Thyroid gland (tissue), 4 donors: ENCODE data around the gene TMEM132A. TPM values are rescaled to one million over a fixed set of nuclear protein-coding genes. Genes with fewer than 3 reads are reported as not detected.
"Not testable (repeated sequence)": the region's sequence is repeated elsewhere in the genome, so short reads cannot be mapped to it uniquely, and the experiment has no call there.

Source experiments
- DNase-seq, 2 donors: peaks; one replicate each; pipeline ENCODE4 v3.0.0-alpha.2; 2019
- H3K27ac ChIP-seq, 3 donors: fragments of 200-600 bp; sonication (generic); 1 replicate in 2 of 3; 2 replicates in 1 of 3; pipeline ENCODE4 v1.5.1; 2016 to 2019; ENCODE audit warnings: mild to moderate bottlenecking in 1 of 3, moderate library complexity in 1 of 3
- H3K27me3 ChIP-seq: fragments of 200-600 bp; sonication (generic); one replicate; pipeline ENCODE4 v1.5.1; 2019
- H3K36me3 ChIP-seq, 2 donors: fragments of 200-600 bp; sonication (generic); one replicate each; pipeline ENCODE4 v1.5.1; 2016 to 2019
- H3K4me1 ChIP-seq, 2 donors: fragments of 200-600 bp; sonication (generic); one replicate each; pipeline ENCODE4 v1.5.1; 2017 to 2019
- H3K4me3 ChIP-seq, 3 donors: fragments of 200-600 bp; sonication (generic); replicated peaks in 1 of 3; 1 replicate in 2 of 3; 2 replicates in 1 of 3; pipeline ENCODE4 v1.5.1; 2016; ENCODE audit warnings: mild to moderate bottlenecking in 1 of 3
- H3K9me3 ChIP-seq: fragments of 200-600 bp; sonication (generic); one replicate; pipeline ENCODE4 v1.5.1; 2017
- POLR2A ChIP-seq, 2 donors: fragments of 450-650 bp; IDR thresholded peaks; one replicate each; pipeline ENCODE4 v1.6.1; 2017; ENCODE audit warnings: antibody characterized with exemption in 2 of 2, mild to moderate bottlenecking in 2 of 2, moderate library complexity in 1 of 2
- WGBS, 2 donors: methylation state at CpG; one replicate each; pipeline ENCODE4 v1.1.5; 2017; 5-methylcytosine and 5-hydroxymethylcytosine counted together
- intact Hi-C: fragments of 100-400 bp; cut with DNase I; formaldehyde crosslinking; loops from one replicate; pipeline ENCODE4 v1.15.1; 2023
- total RNA-seq, 4 donors: library from RNA; depleted of rRNA; stranded (reverse); fragments of >200 nt; gene quantifications; one replicate each; pipeline ENCODE4 v1.2.3, GENCODE V29; 2016
- TF ChIP-seq, protein P1 (sequence below), 6 experiments: fragments of 200-600 bp in 3 of 6; fragments of 450-650 bp in 3 of 6; sonication (generic) in 3 of 6; IDR thresholded peaks; one replicate each; pipeline ENCODE4 v1.5.1; 2016 to 2019; ENCODE audit warnings: antibody characterized with exemption in 6 of 6, mild to moderate bottlenecking in 2 of 6, inconsistent platforms in 1 of 6, moderate library complexity in 1 of 6

TMEM132A gene
- total RNA-seq, 4 donors from 2014 or later, result 3.3 to 8.3 (median 3.9) TPM

DNA sequence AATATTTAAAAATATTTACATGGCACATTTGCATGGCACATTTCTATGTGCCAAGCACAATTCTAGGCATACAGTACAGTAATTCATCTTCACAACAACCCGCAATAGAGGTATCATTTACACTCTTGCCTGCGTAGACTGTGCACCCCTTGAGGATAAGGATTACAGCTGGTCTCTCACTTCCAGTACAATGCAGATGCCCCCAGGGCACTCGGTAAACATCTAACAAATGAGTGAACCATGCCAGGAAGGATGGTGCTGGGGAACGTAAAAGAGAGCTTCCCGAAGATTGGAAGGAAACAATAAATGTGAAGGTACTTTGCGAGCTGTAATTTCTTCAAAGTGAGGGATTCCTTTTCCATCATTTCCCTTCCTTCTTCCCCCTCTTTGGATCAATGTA is 19.2 kb upstream of the TMEM132A start:
- Histone ChIP-seq H3K4me1 (peaks cover 15 to 21% of the 10 kb centered on the region in 2 donors), H3K27me3 (no peaks in the 10 kb centered on the region), H3K27ac (no peak overlapping the region), H3K36me3 (peaks cover 27 to 35% of the 10 kb centered on the region in 2 donors), H3K9me3 (no peaks in the 10 kb centered on the region), H3K4me3 (peak overlapping the region in 1 of 3 donors; percentile 98)
- intact Hi-C loops, result no loop called here
- WGBS, 2 donors, result 62 to 63% methylated on average over 6 of the region's 6 CpGs
- no peak for DNase-seq
- TF ChIP-seq, protein P1, sequence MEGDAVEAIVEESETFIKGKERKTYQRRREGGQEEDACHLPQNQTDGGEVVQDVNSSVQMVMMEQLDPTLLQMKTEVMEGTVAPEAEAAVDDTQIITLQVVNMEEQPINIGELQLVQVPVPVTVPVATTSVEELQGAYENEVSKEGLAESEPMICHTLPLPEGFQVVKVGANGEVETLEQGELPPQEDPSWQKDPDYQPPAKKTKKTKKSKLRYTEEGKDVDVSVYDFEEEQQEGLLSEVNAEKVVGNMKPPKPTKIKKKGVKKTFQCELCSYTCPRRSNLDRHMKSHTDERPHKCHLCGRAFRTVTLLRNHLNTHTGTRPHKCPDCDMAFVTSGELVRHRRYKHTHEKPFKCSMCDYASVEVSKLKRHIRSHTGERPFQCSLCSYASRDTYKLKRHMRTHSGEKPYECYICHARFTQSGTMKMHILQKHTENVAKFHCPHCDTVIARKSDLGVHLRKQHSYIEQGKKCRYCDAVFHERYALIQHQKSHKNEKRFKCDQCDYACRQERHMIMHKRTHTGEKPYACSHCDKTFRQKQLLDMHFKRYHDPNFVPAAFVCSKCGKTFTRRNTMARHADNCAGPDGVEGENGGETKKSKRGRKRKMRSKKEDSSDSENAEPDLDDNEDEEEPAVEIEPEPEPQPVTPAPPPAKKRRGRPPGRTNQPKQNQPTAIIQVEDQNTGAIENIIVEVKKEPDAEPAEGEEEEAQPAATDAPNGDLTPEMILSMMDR (IDR thresholded peaks at IDR 0.05), result no peak
- no peak for TF ChIP-seq POLR2A (IDR thresholded peaks at IDR 0.05)

DNA sequence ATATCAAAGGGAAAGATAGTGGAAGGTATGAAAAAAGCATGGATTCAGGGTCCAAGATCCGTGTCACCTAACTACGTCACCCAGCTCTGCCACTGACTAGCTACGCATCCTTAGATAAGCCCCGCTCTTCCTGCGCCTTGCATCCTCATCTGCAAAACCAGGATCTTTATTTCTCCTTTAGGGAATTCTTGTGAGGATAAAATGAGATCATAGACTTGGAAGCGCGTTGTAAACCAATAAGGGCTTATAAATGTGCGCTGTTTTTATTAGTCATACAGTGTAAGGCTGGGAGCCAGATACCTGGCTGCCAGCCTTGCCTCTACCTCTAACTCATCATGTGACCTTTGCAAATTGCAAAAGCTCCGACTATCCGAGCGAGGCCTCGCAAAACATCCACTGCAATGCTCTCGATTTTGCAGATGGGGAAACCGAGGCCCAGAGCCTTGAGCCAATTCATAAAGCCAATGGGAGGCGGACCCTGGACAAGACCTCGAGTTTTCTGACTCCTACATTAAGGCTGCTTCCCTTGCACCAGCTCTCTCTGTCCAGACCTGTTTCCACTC is 18.6 kb upstream of the TMEM132A start:
- peaks cover 15 to 21% of the 10 kb centered on the region in 2 donors for H3K4me1 ChIP-seq
- peaks cover 21 to 29% of the 10 kb centered on the region in 2 donors for H3K36me3 ChIP-seq
- H3K27ac ChIP-seq, result peak overlapping the region; percentile 74 to 88 (median 78)
- H3K27me3 ChIP-seq, result no peaks in the 10 kb centered on the region
- WGBS, 2 donors, result 10 to 12% methylated on average over 16 of the region's 16 CpGs
- peak; percentile 14 to 23 for DNase-seq
- intact Hi-C loops, result no loop called here
- TF ChIP-seq, protein P1 (IDR thresholded peaks at IDR 0.05), result no peak
- TF ChIP-seq POLR2A (IDR thresholded peaks at IDR 0.05), result no peak
- peak overlapping the region; percentile 54 to 98 (median 78) for H3K4me3 ChIP-seq
- no peaks in the 10 kb centered on the region for H3K9me3 ChIP-seq

DNA sequence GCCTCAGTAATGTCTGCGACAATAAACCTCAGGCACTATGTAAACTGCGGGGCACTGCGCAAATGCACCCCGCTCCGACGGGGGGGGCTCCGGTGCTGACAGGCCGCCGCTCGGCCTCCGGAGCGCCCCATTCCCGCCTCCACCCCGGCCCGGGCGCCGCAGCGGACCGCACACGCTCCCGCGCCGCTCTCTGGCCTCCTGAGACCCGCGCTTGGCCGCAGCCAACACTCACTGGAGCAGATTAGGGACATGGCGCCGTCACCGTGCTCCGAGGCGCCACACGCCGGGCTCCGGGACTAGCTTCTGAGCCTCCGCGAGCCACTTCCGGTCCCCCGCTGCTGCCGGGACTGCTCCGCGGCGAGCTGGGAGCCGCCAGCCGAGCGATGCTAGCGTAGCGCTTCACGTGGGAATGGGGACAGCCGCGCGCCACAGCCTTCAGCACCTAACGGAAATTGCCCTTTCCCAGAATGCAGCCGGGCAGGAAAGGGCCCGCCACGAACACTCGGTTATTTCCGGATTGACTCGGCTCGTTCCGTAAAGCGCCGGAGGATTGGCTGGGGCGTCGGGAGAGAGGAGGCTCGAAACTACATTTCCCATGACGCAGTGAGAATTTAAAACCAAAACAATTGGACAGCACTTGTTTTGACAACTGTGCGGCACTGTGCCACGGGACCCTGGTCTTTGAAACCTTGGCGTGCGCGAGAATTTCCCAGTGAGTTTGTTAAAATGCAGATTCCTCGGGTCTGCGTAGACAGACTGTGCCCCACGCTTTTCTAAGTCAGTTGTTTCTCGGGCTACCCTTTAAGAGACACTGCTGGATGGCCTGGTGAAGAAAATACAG is 17.9 kb upstream of the TMEM132A start, which contains the start of gene PRPF19:
PRPF19 (minus strand) TSS at position 454 of the 841 bp plus-strand sequence; CDS start at position 251, 203 bp downstream.
- peak within 1 kb of the TSS; percentile 74 to 88 (median 78) for H3K27ac ChIP-seq
- TF ChIP-seq POLR2A (IDR thresholded peaks at IDR 0.05), result peak in 1 of 2 donors; percentile 85
- TF ChIP-seq, protein P1 (IDR thresholded peaks at IDR 0.05), result no peak
- intact Hi-C loops, result no loop called here
- H3K4me3 ChIP-seq, result peak within 1 kb of the TSS; percentile 54 to 98 (median 78)
- H3K36me3 ChIP-seq, result peaks cover 13 to 22% of the 10 kb centered on the region in 2 donors
- peaks cover 15 to 21% of the 10 kb centered on the region in 2 donors for H3K4me1 ChIP-seq
- H3K9me3 ChIP-seq, result no peaks in the 10 kb centered on the region
- WGBS, 2 donors, result 0% methylated on average over 23 to 40 of the region's 75 CpGs
- DNase-seq, result peak; percentile 96 to 98
- no peaks in the 10 kb centered on the region for H3K27me3 ChIP-seq

DNA sequence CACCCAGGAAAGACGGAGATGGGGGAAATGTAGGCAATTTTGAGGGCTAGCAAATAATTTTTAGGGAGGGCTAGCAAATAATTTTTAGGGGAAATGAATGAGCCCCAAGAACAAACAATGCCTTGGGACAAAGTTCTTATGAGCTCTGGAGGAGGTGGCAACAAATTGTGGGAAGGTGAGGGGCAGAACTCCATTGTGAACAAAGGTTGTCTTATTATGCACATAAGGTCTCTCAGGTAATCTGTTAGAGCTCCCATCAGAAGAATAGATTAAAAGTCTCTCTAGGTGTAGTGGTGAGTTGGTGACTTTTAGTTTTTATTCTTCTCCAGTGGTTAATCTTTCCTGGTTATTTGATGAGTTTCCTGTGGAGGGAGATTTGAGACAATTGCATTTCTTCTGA is 15.5 kb upstream of the TMEM132A start:
- intact Hi-C loops, result no loop called here
- 32 to 86% methylated on average over 1 of the region's 1 CpG for WGBS, 2 donors
- no peaks in the 10 kb centered on the region for H3K27me3 ChIP-seq
- no peak for DNase-seq
- H3K9me3 ChIP-seq, result no peaks in the 10 kb centered on the region
- no peaks in the 10 kb centered on the region for H3K36me3 ChIP-seq
- peaks cover 23 to 37% of the 10 kb centered on the region in 2 donors for H3K4me1 ChIP-seq
- TF ChIP-seq POLR2A (IDR thresholded peaks at IDR 0.05), result no peak
- TF ChIP-seq, protein P1 (IDR thresholded peaks at IDR 0.05), result no peak
- H3K4me3 ChIP-seq, result no peak overlapping the region
- no peak overlapping the region for H3K27ac ChIP-seq

DNA sequence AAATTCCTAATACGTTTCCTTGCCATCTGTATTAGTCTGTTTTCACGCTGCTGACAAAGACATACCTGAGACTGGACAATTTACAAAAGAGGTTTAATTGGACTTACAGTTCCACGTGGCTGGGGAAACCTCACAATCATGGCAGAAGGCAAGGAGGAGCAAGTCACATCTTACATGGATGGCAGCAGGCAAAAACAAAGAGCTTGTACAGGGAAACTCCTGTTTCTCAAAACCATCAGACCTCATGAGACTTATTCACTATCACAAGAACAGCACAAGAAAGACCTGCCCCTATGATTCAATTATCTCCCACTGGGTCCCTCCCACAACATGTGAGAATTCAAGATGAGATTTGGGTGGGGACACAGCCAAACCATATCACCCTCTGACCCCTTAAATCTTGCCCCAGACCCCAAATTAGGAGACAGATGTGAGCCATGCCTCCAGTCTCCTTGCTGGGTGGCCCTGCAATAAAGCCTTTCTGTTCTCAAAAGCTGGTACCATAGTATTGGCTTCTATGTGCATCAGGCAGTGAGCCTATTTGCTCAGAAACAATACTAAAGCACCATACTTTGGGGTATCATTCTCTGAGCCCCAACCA is 14.5 kb upstream of the TMEM132A start:
- not testable (repeated sequence) for H3K9me3 ChIP-seq, H3K36me3 ChIP-seq, H3K27ac ChIP-seq, H3K4me3 ChIP-seq, H3K27me3 ChIP-seq, DNase-seq
- 75 to 90% methylated on average over 3 of the region's 3 CpGs for WGBS, 2 donors
- H3K4me1 ChIP-seq, result peaks cover 20 to 27% of the 10 kb centered on the region in 2 donors
- intact Hi-C loops, result loop anchor here (10.0 kb wide), 1 partner anchor 255 kb away; the partner anchor contains the start of gene VPS37C
